Stromal cell of bone marrow (primary cell): ENCODE data around the gene XRN2.

Source experiments
- DNase-seq: peaks from one replicate; pipeline ENCODE4 v3.0.0-alpha.2; 2012; ENCODE audit warnings: low read depth

Gene XRN2

GRCh38 chr20:21301940-21302663, 1.0 kb upstream of the XRN2 start:
- no peak for DNase-seq

GRCh38 chr20:21302664-21303060, 469 bp upstream of the XRN2 start:
- no peak for DNase-seq

GRCh38 chr20:21303872-21304586, 898 bp downstream of the XRN2 start:
- no peak for DNase-seq

GRCh38 chr20:21308340-21308739, 5.2 kb downstream of the XRN2 start:
- no peak for DNase-seq

GRCh38 chr20:21309678-21310467, 6.7 kb downstream of the XRN2 start:
- DNase-seq = no peak

GRCh38 chr20:21312813-21313474, 9.8 kb downstream of the XRN2 start:
- no peak for DNase-seq

GRCh38 chr20:21315138-21315537, 12.0 kb downstream of the XRN2 start:
- DNase-seq = no peak

- DNase-seq = no peak
Observed at GRCh38 chr20:21322083-21322710, 19.1 kb downstream of the XRN2 start.

- DNase-seq = no peak
Observed at GRCh38 chr20:21322921-21323331, 19.8 kb downstream of the XRN2 start.

- DNase-seq = no peak
Observed at GRCh38 chr20:21323640-21324039, 20.5 kb downstream of the XRN2 start.

GRCh38 chr20:21324126-21324525, 21.0 kb downstream of the XRN2 start:
- DNase-seq = no peak

- no peak for DNase-seq
Observed at GRCh38 chr20:21325296-21325695, 22.2 kb downstream of the XRN2 start.

GRCh38 chr20:21326700-21327099, 23.6 kb downstream of the XRN2 start:
- DNase-seq = no peak

- no peak for DNase-seq
Observed at GRCh38 chr20:21336455-21337151, 33.5 kb downstream of the XRN2 start.

- no peak for DNase-seq
Observed at GRCh38 chr20:21338291-21338690, 35.2 kb downstream of the XRN2 start.

GRCh38 chr20:21339499-21339898, 36.4 kb downstream of the XRN2 start:
- DNase-seq = no peak

GRCh38 chr20:21340991-21341697, 38.0 kb downstream of the XRN2 start:
- DNase-seq = no peak

- DNase-seq = no peak
Observed at GRCh38 chr20:21342656-21343345, 39.7 kb downstream of the XRN2 start.

GRCh38 chr20:21344206-21344900, 41.2 kb downstream of the XRN2 start:
- DNase-seq = no peak
